GM12865 (cell line): Measurements from ENCODE around the gene PDE11A.

Source experiments
- DNase-seq: peaks from one replicate; pipeline ENCODE4 v3.0.0; 2010; ENCODE audit warnings: low read depth
- H3K4me3 ChIP-seq: 2 replicates; pipeline ENCODE4 v1.5.1; 2011; ENCODE audit warnings: mild to moderate bottlenecking, low read depth, low read length, control low read depth
- CTCF ChIP-seq: IDR thresholded peaks from 2 replicates; pipeline ENCODE4 v1.5.1; 2011; ENCODE audit warnings: low read length, control low read depth, low read depth, inconsistent platforms; ENCODE audit not compliant: insufficient read depth; ENCODE audit errors: missing control alignments

The PDE11A gene

GRCh38 chr2:177742851-177743250, 329.7 kb downstream of the PDE11A start:
- no peak overlapping the region for H3K4me3 ChIP-seq
- DNase-seq: no peak
- no peak for TF ChIP-seq CTCF

GRCh38 chr2:177741866-177742265, 330.7 kb downstream of the PDE11A start:
- H3K4me3 ChIP-seq: no peak overlapping the region
- no peak for TF ChIP-seq CTCF
- DNase-seq: no peak

GRCh38 chr2:177740700-177741099, 331.9 kb downstream of the PDE11A start:
- no peak for TF ChIP-seq CTCF
- no peak overlapping the region for H3K4me3 ChIP-seq
- no peak for DNase-seq

GRCh38 chr2:177738461-177739235, 333.9 kb downstream of the PDE11A start:
- TF ChIP-seq CTCF: no peak
- no peak for DNase-seq
- H3K4me3 ChIP-seq: no peak overlapping the region

- TF ChIP-seq CTCF: no peak
- DNase-seq: no peak
Observed at GRCh38 chr2:177735318-177735803, 337.2 kb downstream of the PDE11A start.

GRCh38 chr2:177733322-177733855, 339.2 kb downstream of the PDE11A start:
- no peak overlapping the region for H3K4me3 ChIP-seq
- TF ChIP-seq CTCF: no peak
- DNase-seq: no peak

More at GRCh38 chr2:177735318-177735803, 337.2 kb downstream of the PDE11A start:
- no peak overlapping the region for H3K4me3 ChIP-seq

- DNase-seq: no peak
- TF ChIP-seq CTCF: no peak
- H3K4me3 ChIP-seq: no peak overlapping the region
Observed at GRCh38 chr2:177731384-177731783, 341.2 kb downstream of the PDE11A start.
